H1 (cell line): ENCODE measurements around the gene ZNF407. TPM values are rescaled to one million over a fixed set of nuclear protein-coding genes. Genes with fewer than 3 reads are reported as not detected.

Experiments used
- CTCF ChIA-PET: fragments of 300-600 bp; sonication (Branson Sonifier 250); formaldehyde crosslinking; loops from one replicate; lab custom pipeline; 2021; ENCODE audit not compliant: partially characterized antibody; lab: Charles Lee
- POLR2A ChIA-PET: fragments of 300-600 bp; sonication (Branson Sonifier 250); formaldehyde crosslinking; loops from one replicate; lab custom pipeline; 2021; ENCODE audit warnings: inconsistent platforms; ENCODE audit not compliant: partially characterized antibody; lab: Charles Lee
- DNase-seq, 2 experiments: peaks; one replicate each; pipeline versions ENCODE4 v3.0.0 to v3.0.0-alpha.2; 2010 to 2022; ENCODE audit warnings: low spot score in 2 of 2, low read depth in 1 of 2, mixed read lengths in 1 of 2
- FAIRE-seq: peaks from 2 replicates; lab custom pipeline; 2011; peaks lifted over from hg19 to GRCh38; lab: Jason Lieb, UNC
- H2AFZ ChIP-seq: 2 replicates; pipeline ENCODE4 v1.8.1; 2012; ENCODE audit warnings: low read length, inconsistent platforms
- H2AK5ac ChIP-seq: 2 replicates; pipeline ENCODE4 v1.6.1; 2013; ENCODE audit warnings: low read depth, low read length
- H2BK120ac ChIP-seq: replicated peaks from 2 replicates; pipeline ENCODE3; 2013; ENCODE audit warnings: low read depth, low read length, inconsistent platforms
- H2BK12ac ChIP-seq: 2 replicates; pipeline ENCODE4 v1.6.1; 2013; ENCODE audit warnings: low read depth, low read length
- H2BK15ac ChIP-seq: 2 replicates; pipeline ENCODE4 v1.6.1; 2013; ENCODE audit warnings: low read length
- H2BK20ac ChIP-seq: 2 replicates; pipeline ENCODE4 v1.6.1; 2013; ENCODE audit warnings: low read length
- H2BK5ac ChIP-seq: 2 replicates; pipeline ENCODE4 v1.6.1; 2013; ENCODE audit warnings: low read depth, low read length
- H3K14ac ChIP-seq: 2 replicates; pipeline ENCODE4 v1.6.1; 2013; ENCODE audit warnings: inconsistent platforms; ENCODE audit not compliant: insufficient read length
- H3K18ac ChIP-seq: 2 replicates; pipeline ENCODE4 v1.6.1; 2013; ENCODE audit warnings: low read length; ENCODE audit errors: extremely low read depth
- H3K23ac ChIP-seq: 2 replicates; pipeline ENCODE4 v1.6.1; 2013; ENCODE audit warnings: inconsistent platforms; ENCODE audit not compliant: insufficient read length
- H3K23me2 ChIP-seq: 2 replicates; pipeline ENCODE4 v1.6.1; 2013; ENCODE audit warnings: low read depth, low read length
- H3K27ac ChIP-seq: 2 replicates; pipeline ENCODE4 v1.6.1; 2011; ENCODE audit warnings: low read depth, low read length, inconsistent platforms
- H3K27me3 ChIP-seq, 4 experiments: replicated peaks in 1 of 4; 1 replicate in 1 of 4; 2 replicates in 3 of 4; pipeline versions ENCODE4 v1.6.1 to v1.8.1; 2011 to 2013; ENCODE audit warnings: low read length in 3 of 4, mild to moderate bottlenecking in 3 of 4, inconsistent platforms in 2 of 4, mixed read lengths in 2 of 4, moderate library complexity in 1 of 4; ENCODE audit not compliant: control insufficient read depth in 3 of 4, insufficient read depth in 3 of 4; ENCODE audit errors: extremely low read depth in 1 of 4
- H3K36me3 ChIP-seq, 4 experiments: 2 replicates each; pipeline versions ENCODE4 v1.6.1 to v1.8.1; 2011 to 2013; ENCODE audit warnings: mild to moderate bottlenecking in 4 of 4, low read length in 3 of 4, moderate library complexity in 2 of 4, control low read depth in 1 of 4, inconsistent platforms in 1 of 4; ENCODE audit not compliant: insufficient read depth in 4 of 4, control insufficient read depth in 2 of 4
- H3K4ac ChIP-seq: replicated peaks from 2 replicates; pipeline ENCODE3; 2013; ENCODE audit warnings: low read length, low read depth, mixed read lengths, inconsistent platforms; ENCODE audit not compliant: insufficient read length
- H3K4me1 ChIP-seq, 4 experiments: replicated peaks in 1 of 4; 1 replicate in 1 of 4; 2 replicates in 3 of 4; pipeline versions ENCODE4 v1.6.1 to v1.8.1; 2011 to 2013; ENCODE audit warnings: low read length in 3 of 4, inconsistent platforms in 2 of 4, mixed read lengths in 1 of 4; ENCODE audit not compliant: insufficient read depth in 4 of 4, control insufficient read depth in 3 of 4
- H3K4me2 ChIP-seq, 2 experiments: 2 replicates each; pipeline versions ENCODE4 v1.6.1 to v1.8.1; 2011 to 2013; ENCODE audit warnings: low read depth in 2 of 2, low read length in 2 of 2, control low read depth in 1 of 2, inconsistent platforms in 1 of 2, mild to moderate bottlenecking in 1 of 2; ENCODE audit not compliant: insufficient read depth in 1 of 2
- H3K4me3 ChIP-seq, 4 experiments: fragments of 200-600, 300-600 bp in 1 of 4; sonication (generic), shearing (Covaris generic), sonication (Bioruptor Twin) in 1 of 4; 2 replicates each; pipeline versions ENCODE4 v1.5.1 to v1.8.1; 2011 to 2016; ENCODE audit warnings: low read length in 4 of 4, low read depth in 3 of 4, control low read depth in 2 of 4, inconsistent platforms in 2 of 4, mild to moderate bottlenecking in 2 of 4, mixed read lengths in 1 of 4, moderate library complexity in 1 of 4; ENCODE audit not compliant: insufficient read depth in 2 of 4; ENCODE audit errors: extremely low read depth in 1 of 4
- H3K56ac ChIP-seq: replicated peaks from 2 replicates; pipeline ENCODE3; 2013; ENCODE audit warnings: low read depth, mild to moderate bottlenecking, mixed read lengths, low read length, inconsistent platforms; ENCODE audit not compliant: insufficient read length
- H3K79me1 ChIP-seq: 2 replicates; pipeline ENCODE4 v1.6.1; 2013; ENCODE audit warnings: low read depth, low read length, control low read depth
- H3K79me2 ChIP-seq, 2 experiments: 2 replicates each; pipeline versions ENCODE4 v1.6.1 to v1.8.1; 2012 to 2013; ENCODE audit warnings: low read length in 2 of 2, mild to moderate bottlenecking in 2 of 2, inconsistent platforms in 1 of 2; ENCODE audit not compliant: insufficient read depth in 2 of 2, control insufficient read depth in 1 of 2
- H3K9ac ChIP-seq, 4 experiments: replicated peaks in 1 of 4; 1 replicate in 1 of 4; 2 replicates in 3 of 4; pipeline versions ENCODE4 v1.6.1 to v1.8.1; 2011 to 2013; ENCODE audit warnings: low read depth in 3 of 4, low read length in 3 of 4, control low read depth in 2 of 4, mild to moderate bottlenecking in 2 of 4, moderate library complexity in 2 of 4, inconsistent platforms in 1 of 4; ENCODE audit errors: extremely low read depth in 1 of 4
- H3K9me3 ChIP-seq, 2 experiments: 2 replicates each; pipeline versions ENCODE4 v1.6.1 to v1.8.1; 2012 to 2013; ENCODE audit warnings: mild to moderate bottlenecking in 2 of 2, moderate library complexity in 2 of 2, control low read depth in 1 of 2, inconsistent platforms in 1 of 2, low read depth in 1 of 2, low read length in 1 of 2, mixed read lengths in 1 of 2; ENCODE audit not compliant: insufficient read depth in 2 of 2
- H4K20me1 ChIP-seq, 2 experiments: replicated peaks in 1 of 2; 2 replicates each; pipeline versions ENCODE3 to v1.8.1; 2011 to 2013; ENCODE audit warnings: inconsistent platforms in 2 of 2, low read length in 2 of 2, mild to moderate bottlenecking in 1 of 2; ENCODE audit not compliant: insufficient read depth in 2 of 2, control insufficient read depth in 1 of 2
- H4K5ac ChIP-seq: 2 replicates; pipeline ENCODE4 v1.6.1; 2013; ENCODE audit warnings: low read length, low read depth, mixed read lengths, inconsistent platforms; ENCODE audit not compliant: insufficient read length
- H4K8ac ChIP-seq: 2 replicates; pipeline ENCODE4 v1.8.0; 2013; ENCODE audit warnings: mild to moderate bottlenecking, moderate library complexity, low read length, inconsistent platforms; ENCODE audit not compliant: insufficient read depth; ENCODE audit errors: extremely low read depth
- H4K91ac ChIP-seq: replicated peaks from 2 replicates; pipeline ENCODE3; 2013; ENCODE audit warnings: low read length, mixed read lengths, inconsistent platforms; ENCODE audit not compliant: insufficient read length
- JUN ChIP-seq: IDR thresholded peaks from 2 replicates; pipeline ENCODE4 v1.6.1; 2011; ENCODE audit warnings: low read depth, mild to moderate bottlenecking, improper control_type of control experiment, low read length
- WGBS, 2 experiments: shearing (Covaris generic) in 1 of 2; methylation state at CpG; one replicate each; pipeline versions ENCODE4 v1.1.6 to v1.1.7; 2013 to 2015; ENCODE audit warnings: low lambda C conversion rate in 2 of 2, mixed read lengths in 2 of 2, inconsistent platforms in 1 of 2, low coverage in 1 of 2, missing lambda C conversion rate in 1 of 2; ENCODE audit not compliant: insufficient replicate concordance in 2 of 2, insufficient coverage in 1 of 2, insufficient read length in 1 of 2; ENCODE audit errors: extremely low coverage in 1 of 2, missing lambda C conversion rate in 1 of 2; 5-methylcytosine and 5-hydroxymethylcytosine counted together
- polyA plus RNA-seq, 7 experiments: library from polyadenylated mRNA; depleted of rRNA in 3 of 7; stranded (reverse) in 5 of 7; unstranded in 2 of 7; fragments of >200 nt in 5 of 7; fragments of 200-250 nt in 2 of 7; gene quantifications; 1 replicate in 5 of 7; 2 replicates in 1 of 7; 4 replicates in 1 of 7; pipeline versions ENCODE4 v1.2.1 to v1.2.3, GENCODE V29; 2011 to 2013; ENCODE audit warnings: missing spikeins in 2 of 7, mixed read lengths in 2 of 7
- total RNA-seq: library from RNA; stranded (reverse); fragmentation: NEBNext Ultra II Directional; extraction: Animal tissue kit (Norgen Biotek cat#: 25700); gene quantifications from 2 replicates; pipeline ENCODE4 v1.2.1, GENCODE V29; 2021

The ZNF407 gene
- total and polyA plus RNA-seq, 2 of the 8 experiments (the other 6 are each of a cell fraction or from before 2014, with no cell fraction given): 1.5 to 6.8 TPM

DNA sequence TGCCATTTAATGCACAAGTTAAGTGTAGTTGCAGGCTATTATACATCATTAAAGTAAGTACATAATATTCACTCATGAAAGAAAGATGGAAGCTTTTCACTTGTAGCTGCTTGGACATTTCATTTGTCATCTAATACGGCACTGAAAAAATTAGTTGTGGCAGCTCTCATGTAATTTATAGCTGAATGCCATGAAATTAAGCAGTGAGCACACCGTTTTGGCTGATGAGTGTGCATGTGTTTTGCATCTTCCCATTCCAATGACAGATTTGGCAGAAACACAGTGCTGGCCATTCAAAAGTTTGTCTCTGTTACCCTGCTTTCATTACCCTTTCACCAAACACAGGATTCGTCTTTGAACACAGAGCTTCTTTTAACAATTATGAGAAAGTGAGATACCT is 437.3 kb downstream of the ZNF407 start:
- Histone ChIP-seq H4K91ac (no peak overlapping the region), H2BK12ac (no peak overlapping the region), H3K36me3 (no peaks in the 10 kb centered on the region), H4K5ac (no peak overlapping the region), H3K27me3 (no peaks in the 10 kb centered on the region; a peak in 1 of 7 replicates), H3K18ac (no peak overlapping the region), H3K79me1 (no peaks in the 10 kb centered on the region), H2BK20ac (no peak overlapping the region), H3K4ac (no peak overlapping the region), H4K8ac (no peak overlapping the region), H4K20me1 (no peaks in the 10 kb centered on the region), H3K9me3 (no peaks in the 10 kb centered on the region), H2BK120ac (no peak overlapping the region), H3K23ac (no peak overlapping the region), H2AFZ (no peak overlapping the region), H3K4me1 (peaks cover 0 to 6% (median 3%) of the 10 kb centered on the region in 4 experiments; a peak in 3 of 7 replicates), H3K14ac (no peak overlapping the region), H3K23me2 (no peaks in the 10 kb centered on the region), H2AK5ac (no peak overlapping the region), H3K4me2 (no peak overlapping the region), H3K9ac (no peak overlapping the region), H3K27ac (no peak overlapping the region), H3K4me3 (no peak overlapping the region), H3K56ac (no peak overlapping the region), H2BK5ac (no peak overlapping the region), H2BK15ac (no peak overlapping the region), H3K79me2 (no peaks in the 10 kb centered on the region)
- 92% methylated on average over 3 of the region's 3 CpGs; no CpG with 5 or more reads in 1 of the 2 experiments for WGBS, 2 experiments
- POLR2A ChIA-PET: no interaction called here
- CTCF ChIA-PET: interaction anchor here (1.0 to 1.4 kb wide), 3 partner anchors 9 to 71 kb away, joined by 3 to 4 read pairs (median 3); no protein-coding TSS in a partner anchor
- FAIRE-seq (no peak), DNase-seq (no peak)
- TF ChIP-seq JUN: no peak
